Sigmoid colon (tissue), 7 donors: ENCODE results near the gene ADARB2. TPM values are rescaled to one million over a fixed set of nuclear protein-coding genes. Genes with fewer than 3 reads are reported as not detected.

ENCODE experiments used
- DNase-seq: peaks from one replicate; pipeline ENCODE4 v3.0.0-alpha.2; 2019
- H3K27ac ChIP-seq, 4 donors: fragments of 200-600 bp; sonication (generic); one replicate each; pipeline ENCODE4 v1.5.1; 2016 to 2019; ENCODE audit warnings: mild to moderate bottlenecking in 1 of 4
- H3K27me3 ChIP-seq, 3 donors: fragments of 200-600 bp; sonication (generic); one replicate each; pipeline ENCODE4 v1.5.1; 2019; ENCODE audit warnings: mild to moderate bottlenecking in 1 of 3
- H3K36me3 ChIP-seq, 4 donors: fragments of 200-600 bp; sonication (generic); one replicate each; pipeline ENCODE4 v1.5.1; 2016 to 2019
- H3K4me1 ChIP-seq, 4 donors: fragments of 200-600 bp; sonication (generic); one replicate each; pipeline ENCODE4 v1.5.1; 2017 to 2019
- H3K4me3 ChIP-seq, 4 donors: fragments of 200-600 bp; sonication (generic); one replicate each; pipeline ENCODE4 v1.5.1; 2017 to 2019; ENCODE audit warnings: mild to moderate bottlenecking in 2 of 4, moderate library complexity in 1 of 4
- H3K9me3 ChIP-seq, 4 donors: fragments of 200-600 bp in 3 of 4; sonication (generic) in 3 of 4; one replicate each; pipeline versions ENCODE4 v1.5.1 to v1.6.1; 2013 to 2019
- EP300 ChIP-seq, 4 donors: sonication (generic); formaldehyde crosslinking; IDR thresholded peaks; one replicate each; pipeline ENCODE4 v1.6.1; 2017; ENCODE audit warnings: antibody characterized with exemption in 4 of 4
- POLR2A ChIP-seq, 2 donors: fragments of 450-650 bp; IDR thresholded peaks; one replicate each; pipeline ENCODE4 v1.6.1; 2016; ENCODE audit warnings: antibody characterized with exemption in 2 of 2, mild to moderate bottlenecking in 2 of 2, moderate library complexity in 2 of 2
- POLR2AphosphoS5 ChIP-seq, 4 donors: sonication (generic); formaldehyde crosslinking; IDR thresholded peaks; one replicate each; pipeline ENCODE4 v1.6.1; 2017; ENCODE audit warnings: antibody characterized with exemption in 4 of 4
- WGBS, 2 donors: extraction: QIAGEN DNeasy Blood & Tissue Kit; methylation state at CpG; one replicate each; pipeline ENCODE4 v1.1.7; 2013; 5-methylcytosine and 5-hydroxymethylcytosine counted together
- intact Hi-C: fragments of 100-400 bp; cut with DNase I; formaldehyde crosslinking; loops from one replicate; pipeline ENCODE4 v1.15.1; 2023
- polyA plus RNA-seq, 3 donors: library from polyadenylated mRNA; stranded (reverse); fragments of 200-250 nt; gene quantifications; one replicate each; pipeline ENCODE4 v1.2.3, GENCODE V29; 2013
- total RNA-seq, 4 donors: library from RNA; depleted of rRNA; stranded (reverse); fragments of >200 nt; gene quantifications; one replicate each; pipeline ENCODE4 v1.1.0, GENCODE V29; 2016
- TF ChIP-seq, protein P1 (sequence below), 4 experiments: fragments of 450-650 bp in 3 of 4; fragments of 200-600 bp in 1 of 4; IDR thresholded peaks; one replicate each; pipeline ENCODE4 v1.5.1; 2016 to 2019; ENCODE audit warnings: antibody characterized with exemption in 4 of 4, mild to moderate bottlenecking in 3 of 4, moderate library complexity in 2 of 4
- donor health status: healthy with polysubstance abuse.
- donor health status: Bipolar disorder and iron deficiency.
- donor health status: healthy.

The ADARB2 gene
- total and polyA plus RNA-seq, 7 donors: 0.60 to 5.9 (median 3.5) TPM; not detected in 1

DNA sequence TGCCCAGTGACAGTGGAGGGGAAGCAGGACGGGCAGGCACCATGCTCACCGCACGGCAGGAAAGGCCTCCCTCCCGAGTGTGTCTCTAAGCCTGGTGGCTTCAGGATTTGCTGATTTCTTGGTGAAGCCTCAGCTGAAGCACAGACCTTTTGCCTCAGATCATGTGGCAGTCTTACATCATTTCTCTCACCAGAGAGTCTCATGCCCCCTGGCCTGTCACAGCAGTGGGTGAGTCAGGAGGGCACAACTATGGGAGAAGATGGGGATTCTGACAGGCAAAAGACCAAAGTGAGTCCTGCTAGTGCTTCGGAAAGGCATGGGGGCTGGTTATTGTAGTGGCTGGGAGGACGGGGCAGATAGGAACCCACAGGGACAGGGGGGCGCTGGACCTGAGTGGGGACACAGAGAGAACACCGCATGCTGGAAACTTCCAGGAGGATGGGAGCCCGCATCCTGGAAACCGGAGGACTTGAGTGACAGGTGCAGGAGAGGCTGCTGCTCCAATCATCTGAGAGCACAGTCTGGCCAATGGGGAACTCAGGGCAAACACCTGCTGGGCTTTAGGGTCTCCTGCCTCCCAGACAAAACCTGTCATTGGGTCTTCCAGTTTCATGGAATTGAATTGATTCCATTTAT lies 166.8 kb downstream of the ADARB2 start:
- Histone ChIP-seq H3K27ac (no peak overlapping the region), H3K4me1 (no peaks in the 10 kb centered on the region), H3K4me3 (no peak overlapping the region), H3K27me3 (no peaks in the 10 kb centered on the region), H3K9me3 (no peaks in the 10 kb centered on the region), H3K36me3 (no peaks in the 10 kb centered on the region)
- no peak for TF ChIP-seq EP300 (IDR thresholded peaks at IDR 0.05)
- TF ChIP-seq POLR2A (IDR thresholded peaks at IDR 0.05): no peak
- TF ChIP-seq, protein P1, sequence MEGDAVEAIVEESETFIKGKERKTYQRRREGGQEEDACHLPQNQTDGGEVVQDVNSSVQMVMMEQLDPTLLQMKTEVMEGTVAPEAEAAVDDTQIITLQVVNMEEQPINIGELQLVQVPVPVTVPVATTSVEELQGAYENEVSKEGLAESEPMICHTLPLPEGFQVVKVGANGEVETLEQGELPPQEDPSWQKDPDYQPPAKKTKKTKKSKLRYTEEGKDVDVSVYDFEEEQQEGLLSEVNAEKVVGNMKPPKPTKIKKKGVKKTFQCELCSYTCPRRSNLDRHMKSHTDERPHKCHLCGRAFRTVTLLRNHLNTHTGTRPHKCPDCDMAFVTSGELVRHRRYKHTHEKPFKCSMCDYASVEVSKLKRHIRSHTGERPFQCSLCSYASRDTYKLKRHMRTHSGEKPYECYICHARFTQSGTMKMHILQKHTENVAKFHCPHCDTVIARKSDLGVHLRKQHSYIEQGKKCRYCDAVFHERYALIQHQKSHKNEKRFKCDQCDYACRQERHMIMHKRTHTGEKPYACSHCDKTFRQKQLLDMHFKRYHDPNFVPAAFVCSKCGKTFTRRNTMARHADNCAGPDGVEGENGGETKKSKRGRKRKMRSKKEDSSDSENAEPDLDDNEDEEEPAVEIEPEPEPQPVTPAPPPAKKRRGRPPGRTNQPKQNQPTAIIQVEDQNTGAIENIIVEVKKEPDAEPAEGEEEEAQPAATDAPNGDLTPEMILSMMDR (IDR thresholded peaks at IDR 0.05): no peak
- no peak for TF ChIP-seq POLR2AphosphoS5 (IDR thresholded peaks at IDR 0.05)
- peak; percentile 38 for DNase-seq
- intact Hi-C loops: no loop called here
- WGBS, 2 donors: 69 to 71% methylated on average over 10 of the region's 10 CpGs

DNA sequence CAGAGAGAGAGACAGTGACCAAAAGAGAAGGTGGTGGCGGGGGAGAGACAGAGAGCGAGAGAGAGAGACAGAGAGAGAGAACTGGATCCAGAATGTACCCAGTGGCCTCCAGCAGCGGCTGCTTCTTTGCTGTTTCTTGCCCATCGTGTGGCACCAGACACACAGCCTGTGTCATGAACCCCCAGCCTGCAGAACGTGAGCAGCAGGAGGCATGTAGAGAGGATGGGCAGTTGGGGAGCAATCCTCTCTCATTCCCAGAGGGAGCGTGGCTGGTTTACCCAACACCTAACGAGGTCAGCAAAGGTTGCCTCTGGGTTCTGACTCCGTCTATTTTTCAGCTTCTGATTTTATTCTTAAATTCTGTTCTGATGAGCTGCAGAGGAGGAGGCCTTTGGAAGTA lies 168.1 kb downstream of the ADARB2 start:
- TF ChIP-seq POLR2AphosphoS5 (IDR thresholded peaks at IDR 0.05) (no peak), EP300 (IDR thresholded peaks at IDR 0.05) (no peak), POLR2A (IDR thresholded peaks at IDR 0.05) (no peak)
- TF ChIP-seq, protein P1 (IDR thresholded peaks at IDR 0.05): no peak
- H3K9me3 ChIP-seq: no peaks in the 10 kb centered on the region
- WGBS, 2 donors: 76 to 80% methylated on average over 8 of the region's 8 CpGs
- no peaks in the 10 kb centered on the region for H3K4me1 ChIP-seq
- H3K27ac ChIP-seq: no peak overlapping the region
- H3K36me3 ChIP-seq: no peaks in the 10 kb centered on the region
- peak; percentile 34 for DNase-seq
- intact Hi-C loops: no loop called here
- no peak overlapping the region for H3K4me3 ChIP-seq
- no peaks in the 10 kb centered on the region for H3K27me3 ChIP-seq

- intact Hi-C loops: no loop called here
- H3K4me1 ChIP-seq: no peaks in the 10 kb centered on the region
Observed at GRCh38 chr10:1567742-1568495, 169.4 kb downstream of the ADARB2 start.

GRCh38 chr10:1567152-1567551 lies 170.2 kb downstream of the ADARB2 start:
- no peak for DNase-seq
- Histone ChIP-seq H3K27ac (no peak overlapping the region), H3K27me3 (no peaks in the 10 kb centered on the region), H3K4me1 (no peaks in the 10 kb centered on the region), H3K4me3 (no peak overlapping the region), H3K9me3 (no peaks in the 10 kb centered on the region), H3K36me3 (no peaks in the 10 kb centered on the region)
- no peak for TF ChIP-seq EP300 (IDR thresholded peaks at IDR 0.05)
- TF ChIP-seq POLR2A (IDR thresholded peaks at IDR 0.05): no peak
- TF ChIP-seq, protein P1 (IDR thresholded peaks at IDR 0.05): no peak
- TF ChIP-seq POLR2AphosphoS5 (IDR thresholded peaks at IDR 0.05): no peak
- intact Hi-C loops: no loop called here
- 72 to 78% methylated on average over 7 of the region's 7 CpGs for WGBS, 2 donors

More at GRCh38 chr10:1567742-1568495, 169.4 kb downstream of the ADARB2 start:
- Histone ChIP-seq H3K36me3 (no peaks in the 10 kb centered on the region), H3K27me3 (no peaks in the 10 kb centered on the region), H3K27ac (no peak overlapping the region), H3K9me3 (no peaks in the 10 kb centered on the region), H3K4me3 (no peak overlapping the region)
- DNase-seq: peak; percentile 57
- WGBS, 2 donors: 85 to 86% methylated on average over 29 of the region's 29 CpGs
- TF ChIP-seq POLR2A (IDR thresholded peaks at IDR 0.05) (no peak), EP300 (IDR thresholded peaks at IDR 0.05) (no peak), POLR2AphosphoS5 (IDR thresholded peaks at IDR 0.05) (no peak)
- TF ChIP-seq, protein P1 (IDR thresholded peaks at IDR 0.05): no peak
